Ascending aorta (tissue), 2 donors: ENCODE measurements around the gene LPCAT2. TPM values are rescaled to one million over a fixed set of nuclear protein-coding genes. Genes with fewer than 3 reads are reported as not detected.

ENCODE experiments used
- DNase-seq, 2 donors: peaks; one replicate each; pipeline ENCODE4 v3.0.0-alpha.2; 2019; ENCODE audit warnings: low spot score in 2 of 2
- H3K27ac ChIP-seq, 2 donors: fragments of 200-600 bp; sonication (generic); one replicate each; pipeline ENCODE4 v1.5.1; 2016 to 2017; ENCODE audit warnings: mild to moderate bottlenecking in 1 of 2
- H3K27me3 ChIP-seq: fragments of 200-600 bp; sonication (generic); one replicate; pipeline ENCODE4 v1.5.1; 2017
- H3K36me3 ChIP-seq, 2 donors: fragments of 200-600 bp; sonication (generic); one replicate each; pipeline ENCODE4 v1.5.1; 2016
- H3K4me1 ChIP-seq, 2 donors: fragments of 200-600 bp; sonication (generic); one replicate each; pipeline ENCODE4 v1.5.1; 2016 to 2017; ENCODE audit warnings: mild to moderate bottlenecking in 1 of 2
- H3K4me3 ChIP-seq, 2 donors: fragments of 200-600 bp; sonication (generic); one replicate each; pipeline ENCODE4 v1.5.1; 2016 to 2017; ENCODE audit warnings: mild to moderate bottlenecking in 1 of 2
- H3K9me3 ChIP-seq, 2 donors: fragments of 200-600 bp; sonication (generic); one replicate each; pipeline ENCODE4 v1.5.1; 2016
- CTCF ChIP-seq, 3 experiments: fragments of 200-600 bp in 2 of 3; fragments of 450-650 bp in 1 of 3; sonication (generic) in 2 of 3; IDR thresholded peaks; one replicate each; pipeline ENCODE4 v1.5.1; 2016 to 2019; ENCODE audit warnings: antibody characterized with exemption in 3 of 3, mild to moderate bottlenecking in 1 of 3, moderate library complexity in 1 of 3
- intact Hi-C: fragments of 100-400 bp; cut with DNase I; formaldehyde crosslinking; loops from one replicate; pipeline ENCODE4 v1.15.1; 2023
- total RNA-seq: library from RNA; depleted of rRNA; stranded (reverse); fragments of >200 nt; gene quantifications from one replicate; pipeline ENCODE4 v1.1.0, GENCODE V29; 2016

The LPCAT2 gene
- total RNA-seq, 1 donor from 2014 or later: 44.2 TPM

GRCh38 chr16:55467898-55468297 lies 41.0 kb upstream of the LPCAT2 start:
- no peaks in the 10 kb centered on the region for H3K36me3 ChIP-seq
- peaks cover 11% of the 10 kb centered on the region in 2 donors for H3K4me1 ChIP-seq
- no peak for TF ChIP-seq CTCF (IDR thresholded peaks at IDR 0.05)
- peak in 1 of 2 donors; percentile 50 for DNase-seq
- H3K9me3 ChIP-seq: no peaks in the 10 kb centered on the region
- intact Hi-C loops: loop anchor here (5.0 kb wide), 2 partner anchors 34 to 374 kb away; no protein-coding TSS in a partner anchor
- H3K4me3 ChIP-seq: no peak overlapping the region
- H3K27me3 ChIP-seq: no peaks in the 10 kb centered on the region
- no peak overlapping the region for H3K27ac ChIP-seq

GRCh38 chr16:55468352-55468990 lies 40.4 kb upstream of the LPCAT2 start:
- DNase-seq: peak in 1 of 2 donors; percentile 54
- no peaks in the 10 kb centered on the region for H3K9me3 ChIP-seq
- TF ChIP-seq CTCF (IDR thresholded peaks at IDR 0.05): no peak
- H3K27me3 ChIP-seq: no peaks in the 10 kb centered on the region
- H3K27ac ChIP-seq: no peak overlapping the region
- H3K4me1 ChIP-seq: peaks cover 11% of the 10 kb centered on the region in 2 donors
- intact Hi-C loops: loop anchor here (5.0 kb wide), 2 partner anchors 34 to 374 kb away; no protein-coding TSS in a partner anchor
- H3K36me3 ChIP-seq: no peaks in the 10 kb centered on the region
- no peak overlapping the region for H3K4me3 ChIP-seq

GRCh38 chr16:55469821-55470532 lies 38.9 kb upstream of the LPCAT2 start:
- no peak for TF ChIP-seq CTCF (IDR thresholded peaks at IDR 0.05)
- Histone ChIP-seq H3K36me3 (no peaks in the 10 kb centered on the region), H3K4me3 (no peak overlapping the region), H3K9me3 (no peaks in the 10 kb centered on the region), H3K27me3 (no peaks in the 10 kb centered on the region), H3K4me1 (peaks cover 11% of the 10 kb centered on the region in 2 donors), H3K27ac (peak overlapping the region; percentile 70 to 71)
- intact Hi-C loops: loop anchor here (5.0 kb wide), 2 partner anchors 32 to 372 kb away; no protein-coding TSS in a partner anchor
- DNase-seq: no peak

- TF ChIP-seq CTCF (IDR thresholded peaks at IDR 0.05): no peak
- Histone ChIP-seq H3K27ac (peak overlapping the region; percentile 70 to 71), H3K4me3 (no peak overlapping the region), H3K27me3 (no peaks in the 10 kb centered on the region), H3K4me1 (peaks cover 11% of the 10 kb centered on the region in 2 donors), H3K36me3 (no peaks in the 10 kb centered on the region), H3K9me3 (no peaks in the 10 kb centered on the region)
- intact Hi-C loops: no loop called here
- peak in 1 of 2 donors; percentile 64 for DNase-seq
Observed at GRCh38 chr16:55470533-55471371, 38.1 kb upstream of the LPCAT2 start.

GRCh38 chr16:55471448-55472097 lies 37.3 kb upstream of the LPCAT2 start:
- peak overlapping the region; percentile 70 to 71 for H3K27ac ChIP-seq
- no peak overlapping the region for H3K4me3 ChIP-seq
- H3K9me3 ChIP-seq: no peaks in the 10 kb centered on the region
- intact Hi-C loops: no loop called here
- peaks cover 11% of the 10 kb centered on the region in 2 donors for H3K4me1 ChIP-seq
- peak in 1 of 2 donors; percentile 44 for DNase-seq
- no peak for TF ChIP-seq CTCF (IDR thresholded peaks at IDR 0.05)
- H3K27me3 ChIP-seq: no peaks in the 10 kb centered on the region
- H3K36me3 ChIP-seq: no peaks in the 10 kb centered on the region
